ENCODE measurements around the gene RIN3. TPM values are rescaled to one million over a fixed set of nuclear protein-coding genes. Genes with fewer than 3 reads are reported as not detected.

RIN3 gene
- total and polyA plus RNA-seq, 10 of the 15 experiments (the other 5 are each of a cell fraction or from before 2014, with no cell fraction given): 0.91 to 23.3 (median 6.3) TPM

- Histone ChIP-seq H3K4me3 (no peak overlapping the region), H3K79me2 (ENCODE audit: control insufficient read depth, insufficient read depth, low read length) (no peaks in the 10 kb centered on the region), H3K36me3 (ENCODE audit: control insufficient read depth in 2 of 2, insufficient read depth in 2 of 2, low read length in 1 of 2) (no peaks in the 10 kb centered on the region), H3K4me2 (ENCODE audit: control insufficient read depth, insufficient read depth) (no peak overlapping the region), H3K27me3 (replicated peaks in 1 of 2; ENCODE audit: control insufficient read depth in 2 of 2, insufficient read depth in 2 of 2, low read length in 1 of 2) (no peaks in the 10 kb centered on the region), H2AFZ (ENCODE audit: control insufficient read depth, low read depth, low read length) (no peak overlapping the region), H3K4me1 (ENCODE audit: control insufficient read depth, insufficient read depth, low read length) (no peaks in the 10 kb centered on the region; the same call in 1 of the 2 replicates), H4K20me1 (ENCODE audit: control insufficient read depth, insufficient read depth) (no peaks in the 10 kb centered on the region), H3K9ac (ENCODE audit: control insufficient read depth, insufficient read depth, low read length) (no peak overlapping the region), H3K27ac (ENCODE audit: control insufficient read depth, insufficient read depth) (no peak overlapping the region), H3K9me3 (replicated peaks; ENCODE audit: control insufficient read depth, insufficient read depth, low read length) (no peaks in the 10 kb centered on the region; the same call in 2 of the 3 replicates)
- FAIRE-seq (no peak), DNase-seq (ENCODE audit: low read depth, low spot score) (no peak), ATAC-seq (peak; percentile 47; the same call in 2 of the 3 replicates)
- BruUV-seq (replicated peaks): no TSS peak
- ChIA-PET POLR2A (no interaction called here), RAD21 (ENCODE audit: unreplicated experiment) (interaction anchor here (0.6 kb wide), 1 partner anchor 1177 kb away, joined by 4 read pairs; no protein-coding TSS in a partner anchor), CTCF (interaction anchor here (1.2 to 4.3 kb wide), 5 partner anchors 10 to 334 kb away, joined by 3 to 19 read pairs (median 5); no protein-coding TSS in a partner anchor), SMC1A (ENCODE audit: uncharacterized antibody, unreplicated experiment) (interaction anchor here (0.8 to 2.5 kb wide), 4 partner anchors 9 to 19 kb away, joined by 3 to 7 read pairs (median 4); no protein-coding TSS in a partner anchor)
- 69% methylated on average over 14 of the region's 14 CpGs for WGBS (ENCODE audit: insufficient coverage, insufficient replicate concordance, low lambda C conversion rate, missing lambda C conversion rate)
- TF ChIP-seq RFX5 (IDR thresholded peaks at IDR 0.05; ENCODE audit: low read depth, low read length): no peak
- TF ChIP-seq CTCF (IDR thresholded peaks at IDR 0.05 in 2 of 3, conservative IDR thresholded peaks at IDR 0.05 in 1 of 3; ENCODE audit: control insufficient read depth in 2 of 3, extremely low read depth in 1 of 3, insufficient read depth in 1 of 3, low read depth in 3 of 3, low read length in 3 of 3): peak in 2 of 3 experiments; percentile 21 to 30; a peak in 2 of 6 replicates
- in situ Hi-C loops (cut with MboI): no loop called here
- intact Hi-C loops (cut with micrococcal nuclease; ENCODE audit: unreplicated experiment): no loop called here
Observed at GRCh38 chr14:92603309-92604242, 90.0 kb downstream of the RIN3 start.
